ENCODE results near the gene RNF227. TPM values are rescaled to one million over a fixed set of nuclear protein-coding genes. Genes with fewer than 3 reads are reported as not detected.

The RNF227 gene
- total RNA-seq, 2 donors from 2014 or later, result 2.4 to 11.7 TPM

DNA sequence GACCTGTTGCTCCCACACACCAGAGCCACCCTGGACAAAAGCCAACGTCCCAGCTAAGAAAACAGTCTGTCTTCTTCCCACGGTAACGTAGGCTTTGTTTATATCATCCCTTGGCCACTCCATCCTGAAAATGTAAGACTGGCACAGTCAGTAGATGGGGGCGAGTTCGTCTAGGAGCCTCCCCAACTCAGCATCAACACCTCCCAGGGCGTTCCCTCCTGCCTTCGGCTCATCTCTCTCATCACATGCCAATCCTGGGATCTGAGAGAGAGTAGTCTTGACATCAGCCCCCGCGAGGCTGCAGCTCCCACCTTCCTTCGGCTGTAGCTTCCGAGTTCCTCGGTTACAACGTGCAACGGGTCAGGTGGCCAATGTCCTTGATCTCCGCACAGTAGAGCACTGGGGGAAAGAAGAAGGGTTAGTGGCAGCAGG, 894 bp downstream of the RNF227 start:
- Mint-ChIP-seq H3K4me3 (peak overlapping the region; percentile 97), H3K36me3 (ENCODE audit: low read depth) (peaks cover 38% of the 10 kb centered on the region), H3K27me3 (no peaks in the 10 kb centered on the region), H3K9me3 (no peaks in the 10 kb centered on the region), H3K4me1 (peaks cover 10% of the 10 kb centered on the region), H3K27ac (peak overlapping the region; percentile 93)
- peak; percentile 57 for ATAC-seq (replicated peaks)

DNA sequence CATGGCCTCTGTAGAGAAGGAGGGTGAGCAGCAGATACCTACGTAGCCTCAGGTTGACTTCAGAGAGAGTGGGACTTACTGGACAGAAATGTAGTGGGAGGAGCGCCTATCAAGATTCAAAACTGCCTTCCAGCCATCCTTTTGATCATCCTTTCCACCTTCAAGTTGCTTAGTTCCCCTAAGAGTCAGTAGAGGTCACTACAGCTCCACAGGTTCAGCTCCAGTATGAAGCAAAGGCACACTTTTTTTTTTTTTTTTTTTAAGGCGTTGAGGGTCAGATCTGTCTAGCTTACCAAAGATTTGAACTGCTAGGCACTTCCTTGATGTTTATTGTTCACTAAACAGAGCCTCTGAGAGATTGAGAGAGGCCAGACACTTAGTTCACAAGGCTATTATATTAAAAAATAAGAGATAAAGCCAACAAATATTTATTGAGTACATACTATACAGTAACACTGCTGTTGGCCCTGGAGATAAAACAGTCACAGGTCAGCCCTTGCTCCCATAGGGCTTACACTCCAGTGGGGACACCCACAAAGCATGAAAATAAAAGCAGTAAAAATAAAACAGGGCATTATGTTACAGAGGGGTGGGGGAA, 3.1 kb downstream of the RNF227 start:
- no peaks in the 10 kb centered on the region for H3K9me3 Mint-ChIP-seq
- peak overlapping the region; percentile 97 for H3K4me3 Mint-ChIP-seq
- peaks cover 15% of the 10 kb centered on the region for H3K4me1 Mint-ChIP-seq
- peak overlapping the region; percentile 72 for H3K27ac Mint-ChIP-seq
- no peaks in the 10 kb centered on the region for H3K27me3 Mint-ChIP-seq
- H3K36me3 Mint-ChIP-seq (ENCODE audit: low read depth), result peaks cover 38% of the 10 kb centered on the region
- ATAC-seq (replicated peaks), result peak; percentile 38

DNA sequence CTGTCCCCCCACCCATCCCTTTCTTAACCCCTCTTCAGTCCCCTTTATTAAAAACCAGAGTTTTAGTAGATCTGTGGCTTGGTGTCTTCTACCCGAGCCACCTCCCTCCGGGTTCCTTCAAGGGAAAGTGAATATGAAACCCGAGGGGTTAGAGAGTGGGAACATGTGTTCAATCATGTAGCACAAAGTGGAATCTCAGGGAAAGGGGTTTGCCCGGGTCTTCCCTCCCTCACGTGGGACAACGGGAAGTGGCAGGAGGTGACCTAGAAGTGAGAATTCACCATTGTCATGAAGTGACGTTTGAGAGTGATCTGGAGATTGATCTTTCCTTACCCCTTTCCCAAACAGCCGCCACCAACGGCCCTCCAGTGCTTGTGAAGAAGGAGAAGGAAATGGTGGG, 5.0 kb downstream of the RNF227 start:
- Mint-ChIP-seq H3K4me3 (no peak overlapping the region), H3K9me3 (no peaks in the 10 kb centered on the region), H3K36me3 (ENCODE audit: low read depth) (peaks cover 32% of the 10 kb centered on the region), H3K27ac (peak overlapping the region; percentile 10), H3K4me1 (peaks cover 10% of the 10 kb centered on the region), H3K27me3 (no peaks in the 10 kb centered on the region)
- ATAC-seq (replicated peaks), result no peak

DNA sequence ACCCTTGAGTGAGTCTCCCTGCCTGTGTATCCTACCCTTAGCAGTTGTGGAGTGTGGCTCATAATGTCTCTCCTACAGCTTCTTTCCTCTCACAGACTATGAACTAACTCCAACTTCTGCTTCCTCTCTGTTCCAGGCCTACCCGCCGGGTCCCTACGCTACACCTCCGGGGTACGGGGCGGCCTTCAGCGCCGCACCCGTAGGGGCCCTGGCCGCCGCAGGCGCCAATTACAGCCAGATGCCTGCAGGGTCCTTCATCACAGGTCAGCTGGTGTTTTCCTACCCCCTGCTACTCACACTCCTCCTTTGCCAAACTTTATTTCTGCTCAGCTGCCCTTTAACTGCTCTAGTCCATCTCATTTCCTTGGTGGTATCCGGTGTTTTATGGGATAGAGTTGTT, 5.4 kb downstream of the RNF227 start:
- H3K27me3 Mint-ChIP-seq, result no peaks in the 10 kb centered on the region
- no peaks in the 10 kb centered on the region for H3K9me3 Mint-ChIP-seq
- no peak overlapping the region for H3K4me3 Mint-ChIP-seq
- H3K36me3 Mint-ChIP-seq (ENCODE audit: low read depth), result peaks cover 32% of the 10 kb centered on the region
- H3K4me1 Mint-ChIP-seq, result peaks cover 10% of the 10 kb centered on the region
- no peak for ATAC-seq (replicated peaks)
- H3K27ac Mint-ChIP-seq, result peak overlapping the region; percentile 84

DNA sequence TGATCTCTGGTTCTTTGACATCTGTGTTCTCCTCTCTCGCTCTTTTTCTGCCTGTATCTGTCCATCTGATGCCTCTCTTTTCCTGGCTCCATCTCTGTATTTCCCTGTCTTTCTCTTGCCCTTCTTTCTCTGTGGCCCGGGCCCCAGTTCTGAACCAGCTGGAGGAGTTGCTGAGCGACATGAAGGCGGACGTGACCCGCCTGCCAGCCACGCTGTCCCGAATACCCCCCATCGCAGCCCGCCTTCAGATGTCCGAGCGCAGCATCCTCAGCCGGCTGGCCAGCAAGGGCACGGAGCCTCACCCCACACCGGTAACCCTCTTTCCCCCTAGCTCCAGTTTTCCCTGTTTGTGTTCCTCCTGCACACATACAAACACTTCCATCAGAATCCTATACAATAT, 5.8 kb downstream of the RNF227 start:
- peak overlapping the region; percentile 84 for H3K27ac Mint-ChIP-seq
- no peak overlapping the region for H3K4me3 Mint-ChIP-seq

DNA sequence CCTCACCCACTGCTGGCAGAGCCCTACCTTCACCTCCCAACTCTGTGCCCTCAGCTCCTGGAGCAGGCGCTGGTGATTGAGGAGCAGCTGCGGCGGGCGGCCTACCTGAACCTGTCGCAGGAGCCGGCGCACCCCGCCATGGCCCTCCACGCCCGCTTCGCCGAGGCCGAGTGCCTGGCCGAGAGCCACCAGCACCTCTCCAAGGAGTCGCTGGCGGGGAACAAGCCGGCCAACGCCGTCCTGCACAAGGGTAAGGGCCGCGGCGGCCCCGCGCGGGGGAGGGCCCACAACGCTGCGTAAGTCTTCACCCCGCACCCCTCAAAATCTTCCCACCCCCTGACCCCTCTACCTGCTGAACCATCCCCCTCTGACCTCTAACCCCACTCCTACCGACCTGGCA, 7.0 kb downstream of the RNF227 start:
- Mint-ChIP-seq H3K9me3 (no peaks in the 10 kb centered on the region), H3K27me3 (no peaks in the 10 kb centered on the region), H3K27ac (peak overlapping the region; percentile 84), H3K4me3 (no peak overlapping the region), H3K36me3 (ENCODE audit: low read depth) (peaks cover 16% of the 10 kb centered on the region), H3K4me1 (peaks cover 10% of the 10 kb centered on the region)
- no peak for ATAC-seq (replicated peaks)

More for the DNA sequence above, 5.8 kb downstream of the RNF227 start:
- Mint-ChIP-seq H3K4me1 (peaks cover 10% of the 10 kb centered on the region), H3K27me3 (no peaks in the 10 kb centered on the region), H3K36me3 (ENCODE audit: low read depth) (peaks cover 28% of the 10 kb centered on the region), H3K9me3 (no peaks in the 10 kb centered on the region)
- ATAC-seq (replicated peaks), result no peak

DNA sequence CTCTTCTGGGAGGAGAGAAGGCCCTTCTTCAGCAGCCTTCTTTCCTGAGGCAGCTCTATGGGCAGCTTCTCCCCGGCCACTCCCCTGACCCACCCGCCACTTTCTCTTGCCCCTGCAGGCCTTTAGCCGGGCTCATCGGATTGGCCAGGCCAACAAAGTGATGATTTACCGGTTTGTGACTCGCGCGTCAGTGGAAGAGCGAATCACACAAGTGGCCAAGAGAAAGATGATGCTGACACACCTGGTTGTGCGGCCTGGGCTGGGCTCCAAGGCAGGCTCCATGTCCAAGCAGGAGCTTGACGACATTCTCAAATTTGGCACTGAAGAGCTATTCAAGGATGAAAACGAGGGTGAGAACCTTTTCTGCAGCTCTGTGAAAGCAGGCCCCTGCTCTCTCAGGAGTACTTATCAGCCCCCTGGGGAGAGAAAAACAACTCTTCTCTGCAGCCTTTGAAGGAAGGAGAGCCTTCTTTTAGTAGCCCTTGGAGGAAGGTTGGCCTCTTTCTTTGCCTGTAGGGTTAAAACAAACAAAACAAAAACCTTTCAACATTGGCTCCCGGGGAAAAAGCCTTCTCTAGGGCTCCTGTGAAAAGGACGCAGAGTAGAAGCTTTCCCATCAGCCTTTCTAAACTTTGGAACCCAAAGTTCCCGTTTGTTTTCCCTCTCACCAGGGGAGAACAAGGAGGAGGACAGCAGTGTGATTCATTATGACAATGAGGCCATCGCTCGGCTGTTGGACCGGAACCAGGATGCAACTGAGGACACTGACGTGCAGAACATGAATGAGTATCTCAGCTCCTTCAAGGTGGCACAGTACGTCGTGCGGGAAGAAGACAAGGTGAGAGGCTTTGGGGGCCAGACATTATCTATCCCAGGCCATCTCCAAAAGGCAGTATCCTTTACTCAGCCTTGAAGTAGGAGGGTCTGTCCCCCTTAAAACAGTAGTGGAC, 12.7 kb downstream of the RNF227 start:
- no peaks in the 10 kb centered on the region for H3K36me3 Mint-ChIP-seq (ENCODE audit: low read depth)
- peak overlapping the region; percentile 68 for H3K27ac Mint-ChIP-seq
- no peaks in the 10 kb centered on the region for H3K9me3 Mint-ChIP-seq
- H3K4me1 Mint-ChIP-seq, result peaks cover 4% of the 10 kb centered on the region
- H3K27me3 Mint-ChIP-seq, result no peaks in the 10 kb centered on the region
- no peak overlapping the region for H3K4me3 Mint-ChIP-seq
- no peak for ATAC-seq (replicated peaks)

DNA sequence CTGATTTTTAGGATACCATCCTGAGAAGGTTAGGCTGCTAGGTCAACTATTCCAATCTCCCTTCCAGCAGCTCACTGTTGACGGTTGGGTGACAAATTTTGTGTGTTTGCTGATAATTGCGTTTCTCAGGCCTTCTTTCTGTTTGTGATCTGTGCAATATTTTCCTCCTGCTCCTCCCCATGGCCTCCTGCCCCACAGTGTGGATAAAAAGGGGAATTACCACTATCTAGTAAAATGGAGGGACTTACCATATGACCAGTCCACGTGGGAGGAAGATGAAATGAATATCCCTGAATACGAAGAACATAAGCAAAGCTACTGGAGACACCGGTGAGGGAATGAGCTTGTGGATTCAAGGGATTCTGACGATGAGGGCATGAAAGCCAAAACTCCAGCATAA, 18.3 kb downstream of the RNF227 start:
- ATAC-seq (replicated peaks), result peak; percentile 96
- Mint-ChIP-seq H3K9me3 (no peaks in the 10 kb centered on the region), H3K4me3 (peak overlapping the region; percentile 50), H3K27me3 (no peaks in the 10 kb centered on the region), H3K4me1 (peaks cover 22% of the 10 kb centered on the region), H3K27ac (peak overlapping the region; percentile 83), H3K36me3 (ENCODE audit: low read depth) (no peaks in the 10 kb centered on the region)

DNA sequence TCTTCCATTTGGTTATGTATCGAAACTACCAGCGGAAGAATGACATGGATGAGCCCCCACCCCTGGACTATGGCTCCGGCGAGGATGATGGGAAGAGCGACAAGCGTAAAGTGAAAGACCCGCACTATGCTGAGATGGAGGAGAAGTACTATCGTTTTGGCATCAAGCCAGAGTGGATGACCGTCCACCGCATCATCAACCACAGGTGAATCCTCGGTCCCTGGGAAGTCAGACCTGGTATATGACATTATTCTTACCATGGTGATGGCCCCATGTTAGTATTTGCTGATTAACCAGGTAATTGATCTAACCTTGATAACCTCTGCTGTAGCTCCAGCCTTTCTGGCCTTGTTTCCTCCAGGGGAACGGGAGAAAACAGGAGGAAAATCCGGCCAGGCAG, 19.0 kb downstream of the RNF227 start:
- peaks cover 22% of the 10 kb centered on the region for H3K4me1 Mint-ChIP-seq
- H3K27me3 Mint-ChIP-seq, result no peaks in the 10 kb centered on the region
- no peaks in the 10 kb centered on the region for H3K36me3 Mint-ChIP-seq (ENCODE audit: low read depth)
- H3K9me3 Mint-ChIP-seq, result no peaks in the 10 kb centered on the region
- H3K27ac Mint-ChIP-seq, result peak overlapping the region; percentile 83
- ATAC-seq (replicated peaks), result peak; percentile 50
- peak overlapping the region; percentile 50 for H3K4me3 Mint-ChIP-seq

DNA sequence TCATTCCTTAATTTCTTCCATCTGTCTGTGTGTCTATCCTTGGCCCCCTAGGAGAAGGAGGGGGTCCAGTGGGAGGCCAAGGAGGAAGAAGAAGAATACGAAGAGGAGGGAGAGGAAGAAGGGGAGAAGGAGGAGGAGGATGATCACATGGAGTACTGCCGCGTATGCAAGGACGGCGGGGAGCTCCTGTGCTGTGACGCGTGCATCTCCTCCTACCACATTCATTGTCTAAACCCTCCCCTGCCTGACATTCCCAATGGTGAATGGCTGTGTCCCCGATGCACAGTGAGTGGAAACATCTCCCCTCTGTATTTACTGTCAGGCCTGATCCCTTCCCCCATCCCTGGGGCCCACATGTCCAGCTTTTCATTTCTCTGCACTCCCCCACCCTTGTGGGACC, 21.2 kb downstream of the RNF227 start:
- H3K36me3 Mint-ChIP-seq (ENCODE audit: low read depth), result no peaks in the 10 kb centered on the region
- ATAC-seq (replicated peaks), result no peak
- H3K4me1 Mint-ChIP-seq, result peaks cover 27% of the 10 kb centered on the region
- H3K27ac Mint-ChIP-seq, result peak overlapping the region; percentile 39
- H3K27me3 Mint-ChIP-seq, result no peaks in the 10 kb centered on the region
- no peak overlapping the region for H3K4me3 Mint-ChIP-seq
- no peaks in the 10 kb centered on the region for H3K9me3 Mint-ChIP-seq

DNA sequence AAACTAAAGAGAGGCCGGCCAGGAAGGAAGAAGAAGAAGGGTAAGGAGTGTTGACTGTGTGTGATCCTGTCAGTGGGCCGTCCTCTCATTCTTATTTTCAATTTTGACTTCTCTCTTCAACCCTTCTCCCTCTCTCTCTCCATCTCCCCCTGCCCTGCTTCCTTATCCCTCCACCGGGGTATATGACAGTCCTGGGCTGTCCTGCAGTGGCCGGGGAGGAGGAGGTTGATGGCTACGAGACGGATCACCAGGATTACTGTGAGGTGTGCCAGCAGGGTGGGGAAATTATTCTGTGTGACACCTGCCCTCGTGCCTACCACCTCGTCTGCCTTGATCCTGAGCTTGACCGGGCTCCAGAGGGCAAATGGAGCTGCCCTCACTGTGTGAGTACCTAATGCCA, 21.9 kb downstream of the RNF227 start:
- Mint-ChIP-seq H3K27me3 (no peaks in the 10 kb centered on the region), H3K4me1 (peaks cover 26% of the 10 kb centered on the region), H3K27ac (peak overlapping the region; percentile 39), H3K9me3 (no peaks in the 10 kb centered on the region), H3K4me3 (no peak overlapping the region), H3K36me3 (ENCODE audit: low read depth) (no peaks in the 10 kb centered on the region)
- no peak for ATAC-seq (replicated peaks)

DNA sequence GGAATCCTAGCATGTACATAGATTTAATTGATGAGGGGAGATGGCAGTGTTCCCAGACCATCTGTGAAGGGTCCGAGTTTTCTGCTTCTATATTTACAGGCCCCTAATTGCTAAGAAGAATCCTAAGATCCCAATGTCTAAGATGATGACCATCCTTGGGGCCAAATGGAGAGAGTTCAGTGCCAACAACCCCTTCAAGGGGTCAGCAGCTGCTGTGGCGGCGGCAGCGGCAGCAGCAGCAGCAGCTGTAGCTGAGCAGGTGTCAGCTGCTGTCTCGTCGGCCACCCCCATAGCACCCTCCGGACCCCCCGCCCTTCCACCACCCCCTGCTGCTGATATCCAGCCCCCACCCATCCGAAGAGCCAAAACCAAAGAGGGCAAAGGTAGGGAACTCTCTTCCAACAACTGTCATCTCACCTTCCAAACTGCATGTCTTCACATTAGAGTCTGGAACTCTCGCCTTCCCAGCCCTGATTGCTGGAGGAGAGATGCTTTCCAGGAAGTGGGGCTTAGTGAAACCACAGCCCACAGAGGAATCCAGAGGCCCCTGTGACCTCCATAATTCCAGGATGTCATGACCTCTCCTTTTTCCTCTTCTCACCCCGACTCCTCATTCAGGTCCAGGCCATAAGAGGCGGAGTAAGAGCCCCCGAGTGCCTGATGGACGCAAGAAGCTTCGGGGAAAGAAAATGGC, 22.8 kb downstream of the RNF227 start:
- Mint-ChIP-seq H3K4me1 (peaks cover 26% of the 10 kb centered on the region), H3K36me3 (ENCODE audit: low read depth) (no peaks in the 10 kb centered on the region), H3K4me3 (no peak overlapping the region), H3K27ac (no peak overlapping the region), H3K27me3 (no peaks in the 10 kb centered on the region), H3K9me3 (no peaks in the 10 kb centered on the region)
- ATAC-seq (replicated peaks), result no peak

DNA sequence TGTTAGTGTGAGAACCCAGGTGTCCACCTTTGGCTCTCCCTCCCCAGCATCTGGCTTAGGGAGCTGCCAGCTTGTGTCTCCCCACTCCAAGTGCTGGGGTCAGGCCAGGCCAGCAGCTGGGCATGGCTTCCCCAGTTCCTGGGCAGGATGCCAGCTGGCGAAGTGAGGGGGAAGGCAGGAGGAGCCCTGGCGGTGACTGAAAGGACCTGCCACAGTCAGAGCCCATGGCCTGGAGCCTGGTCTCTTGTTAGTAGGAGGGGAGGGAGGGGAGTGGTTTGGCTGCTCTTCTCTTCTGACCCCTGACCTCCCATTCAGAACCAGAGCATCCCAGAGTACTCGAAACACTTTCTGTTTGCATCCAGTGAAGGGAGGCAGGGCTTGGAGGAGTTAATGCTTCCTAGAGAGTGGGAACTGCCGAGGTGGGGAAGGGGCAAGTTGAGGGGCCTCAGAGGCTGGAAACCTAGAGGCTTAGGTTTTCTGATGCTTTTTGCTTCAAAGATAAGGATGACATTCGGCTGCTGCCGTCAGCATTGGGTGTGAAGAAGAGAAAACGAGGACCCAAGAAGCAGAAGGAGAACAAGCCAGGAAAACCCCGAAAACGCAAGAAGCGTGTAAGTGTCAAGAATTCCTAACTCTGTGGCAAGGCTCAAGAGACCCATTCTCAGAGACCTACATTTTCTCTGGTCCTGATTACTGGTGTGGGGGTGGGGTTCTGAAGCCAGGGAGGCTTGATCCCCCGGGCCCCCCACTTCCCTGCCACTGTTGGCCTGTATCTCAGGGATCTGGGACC, 26.7 kb downstream of the RNF227 start:
- Mint-ChIP-seq H3K36me3 (ENCODE audit: low read depth) (peaks cover 11% of the 10 kb centered on the region), H3K27ac (no peak overlapping the region), H3K27me3 (no peaks in the 10 kb centered on the region), H3K9me3 (no peaks in the 10 kb centered on the region), H3K4me3 (no peak overlapping the region), H3K4me1 (peaks cover 10% of the 10 kb centered on the region)
- peak; percentile 5 for ATAC-seq (replicated peaks)

Data from activated T-helper 17 cell treated with anti-CD3 and anti-CD28 coated beads, Interleukin-2, amount 50 U/mL, for 72 hours (primary cell).